WERI-Rb-1 (cell line): ENCODE results near the gene C12orf43.

Source experiments
- DNase-seq: peaks from one replicate; pipeline ENCODE4 v3.0.0-alpha.2; 2020
- H3K27ac ChIP-seq: fragments of 250-450 bp; sonication (Bioruptor Pico); 2 replicates; pipeline ENCODE4 v1.5.1; 2020; ENCODE audit warnings: mild to moderate bottlenecking, moderate library complexity
- H3K27me3 ChIP-seq: fragments of 250-450 bp; sonication (Bioruptor Pico); 2 replicates; pipeline ENCODE4 v1.5.1; 2021; ENCODE audit warnings: mild to moderate bottlenecking, low read depth, moderate library complexity; ENCODE audit not compliant: insufficient read depth, severe bottlenecking
- H3K36me3 ChIP-seq: fragments of 250-450 bp; sonication (Bioruptor Pico); 2 replicates; pipeline ENCODE4 v1.5.1; 2020; ENCODE audit warnings: mild to moderate bottlenecking, moderate library complexity
- H3K4me3 ChIP-seq: 2 replicates; pipeline ENCODE4 v1.5.1; 2011; ENCODE audit warnings: low read depth, mild to moderate bottlenecking, control low read depth, low read length
- H3K9me3 ChIP-seq: fragments of 250-450 bp; sonication (Bioruptor Pico); 2 replicates; pipeline ENCODE4 v1.5.1; 2021; ENCODE audit warnings: mild to moderate bottlenecking, moderate library complexity; ENCODE audit not compliant: severe bottlenecking
- CTCF ChIP-seq: IDR thresholded peaks from 2 replicates; pipeline ENCODE4 v1.5.1; 2011; ENCODE audit warnings: low read depth, mild to moderate bottlenecking, control low read depth, inconsistent platforms, low read length

The C12orf43 gene

GRCh38 chr12:121003650-121004049, 12.6 kb downstream of the C12orf43 start:
- H3K27me3 ChIP-seq: no peaks in the 10 kb centered on the region
- TF ChIP-seq CTCF: peak; percentile 20; the same call in 1 of the 2 replicates
- H3K27ac ChIP-seq: no peak overlapping the region
- H3K9me3 ChIP-seq: no peaks in the 10 kb centered on the region
- peak; percentile 31 for DNase-seq
- H3K4me3 ChIP-seq: no peak overlapping the region
- H3K36me3 ChIP-seq: peaks cover 21% of the 10 kb centered on the region

- H3K27ac ChIP-seq: no peak overlapping the region
- H3K9me3 ChIP-seq: no peaks in the 10 kb centered on the region
- no peak for TF ChIP-seq CTCF
- no peak overlapping the region for H3K4me3 ChIP-seq
- peaks cover 16% of the 10 kb centered on the region for H3K36me3 ChIP-seq
- H3K27me3 ChIP-seq: no peaks in the 10 kb centered on the region
- DNase-seq: no peak
These were observed 14.3 kb downstream of the C12orf43 start for GRCh38 chr12:121001841-121002483.

GRCh38 chr12:121001060-121001459, 15.2 kb downstream of the C12orf43 start:
- Histone ChIP-seq H3K9me3 (no peaks in the 10 kb centered on the region), H3K36me3 (peaks cover 16% of the 10 kb centered on the region), H3K27me3 (no peaks in the 10 kb centered on the region), H3K27ac (no peak overlapping the region), H3K4me3 (no peak overlapping the region)
- no peak for DNase-seq
- TF ChIP-seq CTCF: no peak

- Histone ChIP-seq H3K36me3 (peaks cover 16% of the 10 kb centered on the region), H3K4me3 (no peak overlapping the region), H3K27ac (no peak overlapping the region), H3K27me3 (no peaks in the 10 kb centered on the region), H3K9me3 (no peaks in the 10 kb centered on the region)
- TF ChIP-seq CTCF: no peak
- no peak for DNase-seq
These were observed 15.8 kb downstream of the C12orf43 start for GRCh38 chr12:121000530-121000929.

GRCh38 chr12:120999191-121000120, 16.8 kb downstream of the C12orf43 start:
- Histone ChIP-seq H3K9me3 (no peaks in the 10 kb centered on the region), H3K27ac (no peak overlapping the region), H3K27me3 (no peaks in the 10 kb centered on the region), H3K4me3 (no peak overlapping the region), H3K36me3 (peaks cover 13% of the 10 kb centered on the region)
- no peak for TF ChIP-seq CTCF
- DNase-seq: no peak
